Spleen (tissue), 7 donors: ENCODE results near the gene HOXA7.

ENCODE experiments used
- POLR2A ChIP-seq, 3 donors: fragments of 450-650 bp; IDR thresholded peaks; one replicate each; pipeline ENCODE4 v1.5.1; 2017; ENCODE audit warnings: antibody characterized with exemption in 3 of 3, mild to moderate bottlenecking in 1 of 3
- POLR2AphosphoS5 ChIP-seq, 3 donors: sonication (generic); formaldehyde crosslinking; IDR thresholded peaks; one replicate each; pipeline ENCODE4 v1.5.1; 2017; ENCODE audit warnings: antibody characterized with exemption in 3 of 3
- TF ChIP-seq, protein P1 (sequence below), 11 experiments: fragments of 200-600 bp in 7 of 11; fragments of 450-650 bp in 4 of 11; sonication (generic) in 4 of 11; IDR thresholded peaks in 8 of 11; conservative IDR thresholded peaks in 3 of 11; 1 replicate in 7 of 11; 2 replicates in 4 of 11; pipeline versions ENCODE4 v1.4.0 to v1.8.0; 2016 to 2021; ENCODE audit warnings: antibody characterized with exemption in 11 of 11, inconsistent platforms in 4 of 11, mild to moderate bottlenecking in 1 of 11
- donor health status: DM: no; HTN: no; CAD: no; lungs with moderate emphysema.
- donor health status: DM: no; HTN: no; CAD: no.
- donor health status: DM: no; HTN: no; CAD: no.

DNA sequence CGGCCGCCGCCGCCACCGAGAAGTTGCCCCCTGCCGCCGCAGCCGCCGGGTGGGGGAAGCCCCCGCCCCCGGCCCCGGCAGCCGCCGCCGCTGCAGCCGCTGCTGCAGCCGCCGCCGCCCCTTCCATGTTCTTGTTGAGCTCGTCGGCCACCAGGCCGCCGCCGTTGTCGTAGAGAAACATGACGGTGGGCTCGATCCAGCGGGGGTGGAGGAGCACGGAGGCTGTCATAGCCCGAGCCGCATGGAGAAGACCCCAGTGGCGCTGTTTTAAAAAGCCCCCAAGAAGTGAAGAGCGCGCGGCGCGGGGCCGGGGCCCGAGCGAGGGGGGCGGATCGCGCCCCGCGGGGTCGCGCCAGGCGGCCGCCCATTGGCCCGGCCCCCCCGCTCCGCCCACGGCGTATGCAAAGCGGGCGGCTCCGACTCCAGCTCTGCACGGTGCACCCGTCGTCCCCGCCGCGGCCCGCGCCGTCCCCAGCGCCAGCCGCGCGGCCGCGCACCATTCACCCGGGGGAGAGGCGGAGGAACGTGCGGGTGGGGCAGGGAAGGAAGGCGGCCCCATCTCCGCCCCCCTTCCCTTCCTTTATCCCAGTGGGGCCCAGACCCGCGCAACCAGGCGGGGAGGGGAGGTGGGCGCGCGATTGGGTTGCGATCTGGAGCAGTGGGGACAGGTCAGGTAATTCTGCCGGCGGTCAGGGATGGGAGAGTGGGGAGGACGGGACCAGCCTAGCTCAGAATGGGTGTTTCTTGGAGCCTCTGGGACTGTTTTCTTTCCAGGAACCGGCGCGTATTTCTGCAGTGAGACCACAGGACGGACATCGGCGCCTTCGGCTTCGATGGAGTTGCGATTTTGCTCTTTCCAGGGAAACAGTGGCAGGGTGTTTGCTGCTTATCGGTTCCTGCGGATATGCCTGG, 43.6 kb upstream of the HOXA7 start, which contains the start of gene HOXA13:
- no peak for TF ChIP-seq POLR2A (IDR thresholded peaks at IDR 0.05)
- TF ChIP-seq, protein P1, sequence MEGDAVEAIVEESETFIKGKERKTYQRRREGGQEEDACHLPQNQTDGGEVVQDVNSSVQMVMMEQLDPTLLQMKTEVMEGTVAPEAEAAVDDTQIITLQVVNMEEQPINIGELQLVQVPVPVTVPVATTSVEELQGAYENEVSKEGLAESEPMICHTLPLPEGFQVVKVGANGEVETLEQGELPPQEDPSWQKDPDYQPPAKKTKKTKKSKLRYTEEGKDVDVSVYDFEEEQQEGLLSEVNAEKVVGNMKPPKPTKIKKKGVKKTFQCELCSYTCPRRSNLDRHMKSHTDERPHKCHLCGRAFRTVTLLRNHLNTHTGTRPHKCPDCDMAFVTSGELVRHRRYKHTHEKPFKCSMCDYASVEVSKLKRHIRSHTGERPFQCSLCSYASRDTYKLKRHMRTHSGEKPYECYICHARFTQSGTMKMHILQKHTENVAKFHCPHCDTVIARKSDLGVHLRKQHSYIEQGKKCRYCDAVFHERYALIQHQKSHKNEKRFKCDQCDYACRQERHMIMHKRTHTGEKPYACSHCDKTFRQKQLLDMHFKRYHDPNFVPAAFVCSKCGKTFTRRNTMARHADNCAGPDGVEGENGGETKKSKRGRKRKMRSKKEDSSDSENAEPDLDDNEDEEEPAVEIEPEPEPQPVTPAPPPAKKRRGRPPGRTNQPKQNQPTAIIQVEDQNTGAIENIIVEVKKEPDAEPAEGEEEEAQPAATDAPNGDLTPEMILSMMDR (IDR thresholded peaks at IDR 0.05 in 8 of 11, conservative IDR thresholded peaks at IDR 0.05 in 3 of 11): no peak
- peak in 1 of 3 donors; percentile 11 for TF ChIP-seq POLR2AphosphoS5 (IDR thresholded peaks at IDR 0.05)
